ENCODE measurements around the gene CEP72.
"Not testable (repeated sequence)": the region's sequence is repeated elsewhere in the genome, so short reads cannot be mapped to it uniquely, and the experiment has no call there.

Gene CEP72

GRCh38 chr5:620152-620551 is 8.0 kb downstream of the CEP72 start:
- no peak for DNase-seq

DNA sequence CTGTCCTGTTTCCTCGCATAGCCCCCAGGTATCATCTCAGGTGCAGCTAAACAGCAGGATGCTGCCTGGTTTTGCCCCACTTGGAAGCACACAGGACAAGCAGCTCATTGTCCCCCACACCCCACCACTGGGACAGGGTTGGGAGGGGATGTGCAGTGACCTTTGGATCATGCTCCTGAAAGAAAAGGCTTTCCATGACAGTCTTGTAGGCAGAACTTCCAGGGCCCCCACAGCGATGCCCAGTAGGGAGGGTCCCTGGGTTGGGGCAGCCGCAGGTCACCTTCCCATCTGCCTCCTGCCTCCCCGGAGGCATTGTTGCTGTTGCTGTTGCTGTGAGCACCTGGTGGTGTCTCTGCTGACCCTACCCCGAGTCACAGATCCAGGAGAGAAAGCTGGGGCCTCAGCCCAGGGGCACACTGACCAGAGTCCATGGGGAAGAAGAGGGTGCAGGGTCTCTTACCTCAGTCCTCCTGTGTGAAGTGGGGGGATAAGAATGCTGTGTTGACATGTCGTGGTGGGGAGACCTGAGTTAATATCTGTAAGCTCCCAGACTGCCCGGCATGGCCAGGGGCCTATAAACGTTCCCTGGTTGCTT is 8.5 kb downstream of the CEP72 start:
- no peak for DNase-seq

DNA sequence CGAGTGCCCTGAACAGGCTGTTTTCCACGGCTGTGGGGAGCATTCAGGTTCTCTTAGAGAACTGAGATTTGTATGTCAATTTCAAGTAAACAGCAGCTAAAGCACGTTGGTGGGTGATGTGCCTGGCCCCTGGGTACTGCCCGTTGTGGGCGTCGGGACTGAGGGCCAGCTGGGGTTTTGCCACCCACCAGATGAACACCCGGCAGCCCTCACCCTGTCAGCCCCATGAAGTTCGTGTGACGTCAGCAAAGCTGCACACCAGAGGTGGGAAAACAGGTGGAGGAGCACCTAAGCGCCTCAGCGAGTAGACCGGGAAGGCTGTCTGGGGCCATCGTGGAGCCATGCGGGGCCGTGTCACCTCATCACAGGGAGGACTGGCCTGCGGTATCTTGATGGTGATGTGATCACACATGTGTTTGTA is 9.2 kb downstream of the CEP72 start:
- no peak for DNase-seq

DNA sequence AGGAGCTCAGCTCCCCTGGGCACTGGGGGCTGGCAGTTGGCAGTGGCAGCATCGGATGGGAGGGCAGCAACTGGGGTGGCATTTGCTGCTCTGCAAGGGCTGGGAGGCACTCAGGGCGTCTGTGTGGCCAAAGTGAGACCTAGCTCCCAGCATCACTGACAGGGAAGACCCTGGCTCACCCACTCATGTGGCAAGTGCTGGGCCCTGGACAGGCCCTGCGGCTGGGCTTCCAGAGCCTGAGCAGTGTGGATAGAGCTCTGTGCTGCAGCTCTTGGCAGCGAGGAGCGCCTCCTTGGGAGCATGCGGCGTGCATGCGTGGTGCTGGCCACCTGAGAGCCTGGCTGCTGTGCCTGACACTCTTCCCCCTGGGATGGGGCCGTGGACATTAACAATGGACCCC is 10.2 kb downstream of the CEP72 start:
- DNase-seq = no peak

- DNase-seq = no peak
Measured at GRCh38 chr5:622946-623522, 10.9 kb downstream of the CEP72 start.

- DNase-seq = no peak
Measured at GRCh38 chr5:623531-623930, 11.4 kb downstream of the CEP72 start.

- no peak for DNase-seq
Measured at GRCh38 chr5:624118-624950, 12.2 kb downstream of the CEP72 start.

- DNase-seq = no peak
Measured at GRCh38 chr5:624951-625230, 12.8 kb downstream of the CEP72 start.

DNA sequence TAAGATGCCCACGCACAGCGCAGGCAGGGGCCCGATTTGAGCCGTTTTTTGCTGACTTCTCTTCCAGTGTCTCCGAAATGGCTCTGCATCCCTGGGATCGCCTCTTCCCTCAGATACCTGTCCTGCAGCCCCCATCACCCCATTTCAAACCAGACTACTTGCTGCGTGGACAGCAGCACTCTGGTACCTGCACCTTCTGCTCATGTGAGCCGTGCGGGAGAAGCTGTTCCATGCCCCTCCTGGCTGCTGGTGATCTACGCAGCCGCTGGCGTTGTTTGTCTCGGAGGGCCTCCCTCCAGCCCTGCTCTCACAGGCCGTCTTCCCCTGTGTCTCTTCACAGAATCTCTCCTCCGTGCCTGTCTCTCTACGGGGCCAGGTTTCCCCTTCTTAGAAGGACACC is 13.4 kb downstream of the CEP72 start:
- no peak for DNase-seq

DNA sequence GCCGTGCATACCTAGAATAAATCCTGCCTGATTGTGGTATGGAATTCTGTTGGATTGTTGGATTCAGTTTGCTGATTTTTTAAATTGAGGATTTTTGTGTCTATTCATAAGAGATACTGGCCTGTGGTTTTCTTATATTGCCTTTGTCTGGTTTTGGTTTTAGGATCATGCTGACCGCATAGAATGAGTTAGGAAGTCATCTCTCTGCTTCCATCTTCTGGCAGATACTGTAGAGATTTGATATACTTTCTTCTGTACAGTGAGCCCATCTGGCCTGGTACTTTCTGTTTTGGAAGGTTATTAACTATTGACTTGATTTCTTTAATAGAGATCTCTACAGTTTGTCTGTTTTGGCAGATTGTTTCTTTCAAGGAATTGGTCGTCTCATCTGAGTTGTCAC is 14.7 kb downstream of the CEP72 start:
- DNase-seq = no peak

DNA sequence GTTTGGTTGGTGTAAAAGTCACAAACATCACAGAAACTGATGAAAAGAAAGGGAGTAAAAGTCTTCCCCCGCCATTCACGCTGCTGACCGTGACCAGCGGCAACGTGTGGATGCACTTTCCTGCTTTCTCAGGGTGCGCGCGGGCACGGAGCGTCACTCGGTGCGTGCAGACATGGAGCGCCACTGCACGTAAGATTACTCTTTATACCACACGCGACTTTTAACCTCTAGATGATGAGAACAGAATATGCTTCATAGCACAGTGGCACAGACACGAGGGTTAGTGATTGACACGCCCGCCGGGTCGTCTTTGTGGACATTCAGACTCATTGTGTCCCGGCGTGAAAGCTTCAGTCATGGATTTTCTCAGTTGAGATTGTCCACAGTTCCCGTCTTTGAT is 15.7 kb downstream of the CEP72 start:
- DNase-seq = no peak

GRCh38 chr5:628351-629205 is 16.4 kb downstream of the CEP72 start:
- not testable (repeated sequence) for DNase-seq

GRCh38 chr5:633501-633955 is 21.4 kb downstream of the CEP72 start:
- DNase-seq = no peak

GRCh38 chr5:634191-634590 is 22.1 kb downstream of the CEP72 start:
- DNase-seq = no peak

GRCh38 chr5:635306-636055 is 23.3 kb downstream of the CEP72 start:
- no peak for DNase-seq

GRCh38 chr5:636951-637350 is 24.8 kb downstream of the CEP72 start:
- no peak for DNase-seq

DNA sequence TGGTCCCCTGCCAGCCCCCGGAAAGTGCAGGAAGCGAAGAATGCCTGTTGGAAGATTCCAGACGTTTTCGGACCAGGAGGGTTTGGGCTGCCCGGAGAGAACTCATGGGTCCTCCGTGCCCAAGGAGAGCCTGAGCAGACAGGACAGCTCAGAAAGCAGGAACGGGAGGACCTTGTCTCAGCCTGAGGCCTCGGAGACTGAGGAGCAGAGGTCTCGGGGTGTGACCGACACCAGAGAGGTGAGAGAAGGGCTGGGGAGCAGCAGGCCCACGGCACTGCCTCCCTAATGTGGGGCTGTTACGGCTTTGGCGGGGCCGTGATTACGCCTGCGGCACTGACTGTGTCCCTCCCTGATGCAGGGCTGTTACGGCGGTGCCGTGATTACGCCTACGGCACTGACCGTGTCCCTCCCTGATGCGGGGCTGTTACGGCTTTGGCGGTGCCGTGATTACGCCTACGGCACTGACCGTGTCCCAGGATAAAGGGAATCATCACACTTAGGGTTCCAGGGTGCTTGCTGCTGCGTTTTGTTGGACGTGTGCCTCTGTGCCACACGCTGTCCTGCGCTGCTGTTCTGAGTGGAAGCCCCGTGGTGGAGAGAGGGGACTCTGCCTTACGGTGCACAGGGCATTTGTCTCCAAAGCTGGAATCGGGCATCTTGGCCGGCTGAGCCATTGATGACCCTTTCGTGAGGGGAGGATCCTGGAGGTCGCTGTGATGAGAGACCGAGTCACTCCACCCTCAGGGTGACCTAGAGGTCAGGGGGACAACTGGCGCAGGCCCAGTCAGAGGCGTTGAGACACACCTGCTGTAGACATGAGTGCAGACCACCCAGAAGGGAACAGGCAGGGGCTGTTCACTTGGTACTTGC is 25.7 kb downstream of the CEP72 start:
- no peak for DNase-seq

GRCh38 chr5:638501-639252 is 26.5 kb downstream of the CEP72 start:
- no peak for DNase-seq

DNA sequence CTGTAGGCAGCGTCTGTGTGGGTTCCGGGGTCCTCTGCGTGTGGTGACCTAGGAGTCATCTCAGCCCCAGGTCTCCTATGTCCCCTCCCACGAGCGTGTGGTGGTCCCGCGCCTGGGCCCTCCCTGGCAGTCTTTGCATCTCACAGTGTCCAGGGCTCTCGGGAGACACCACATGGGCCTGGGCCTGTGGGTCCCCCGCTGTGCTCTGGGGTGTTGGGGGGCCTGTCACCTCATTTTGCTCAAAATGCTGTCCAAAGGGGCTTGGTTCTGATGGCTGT is 27.1 kb downstream of the CEP72 start:
- no peak for DNase-seq

DNA sequence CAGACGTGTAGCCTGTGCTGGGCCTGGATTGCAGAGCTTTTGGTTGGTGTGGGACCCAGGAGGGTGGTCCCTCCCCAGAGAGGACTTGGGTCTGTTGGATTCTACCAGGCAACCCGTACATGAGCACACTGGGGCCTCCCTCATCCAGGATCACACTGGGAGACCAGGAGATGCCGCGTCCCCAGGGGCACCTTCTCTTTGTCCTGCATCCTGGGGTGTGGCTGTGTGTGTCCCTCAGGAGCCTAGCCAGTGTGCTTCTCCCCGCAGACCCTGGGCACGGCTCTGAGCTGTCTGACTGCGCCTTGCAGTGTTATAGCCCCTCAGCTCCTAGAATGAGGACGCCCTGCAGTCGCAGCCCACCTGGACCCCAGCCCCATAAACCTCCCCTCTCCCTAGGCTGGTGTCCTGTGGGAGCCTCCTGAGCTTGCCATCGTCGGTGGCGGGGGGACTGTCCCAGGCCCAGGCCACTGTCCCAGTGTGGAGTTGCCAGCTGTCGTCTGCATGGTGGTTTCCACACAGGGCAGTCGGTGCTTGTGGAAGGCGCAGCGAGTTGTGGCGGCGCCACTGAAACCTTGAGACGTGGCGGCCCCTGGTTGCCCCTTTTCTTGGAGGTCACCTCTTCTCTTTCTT is 27.6 kb downstream of the CEP72 start:
- no peak for DNase-seq

All from NCI-H146 (cell line).